NCI-H146 treated with DMSO at 0.1 percent for 48 hours (cell line): ENCODE results near the gene SEMG2.

Source experiments
- DNase-seq: peaks from one replicate; lab custom pipeline; 2025; ENCODE audit not compliant: unreplicated experiment; lab: John Stamatoyannopoulos, UW

The SEMG2 gene

DNA sequence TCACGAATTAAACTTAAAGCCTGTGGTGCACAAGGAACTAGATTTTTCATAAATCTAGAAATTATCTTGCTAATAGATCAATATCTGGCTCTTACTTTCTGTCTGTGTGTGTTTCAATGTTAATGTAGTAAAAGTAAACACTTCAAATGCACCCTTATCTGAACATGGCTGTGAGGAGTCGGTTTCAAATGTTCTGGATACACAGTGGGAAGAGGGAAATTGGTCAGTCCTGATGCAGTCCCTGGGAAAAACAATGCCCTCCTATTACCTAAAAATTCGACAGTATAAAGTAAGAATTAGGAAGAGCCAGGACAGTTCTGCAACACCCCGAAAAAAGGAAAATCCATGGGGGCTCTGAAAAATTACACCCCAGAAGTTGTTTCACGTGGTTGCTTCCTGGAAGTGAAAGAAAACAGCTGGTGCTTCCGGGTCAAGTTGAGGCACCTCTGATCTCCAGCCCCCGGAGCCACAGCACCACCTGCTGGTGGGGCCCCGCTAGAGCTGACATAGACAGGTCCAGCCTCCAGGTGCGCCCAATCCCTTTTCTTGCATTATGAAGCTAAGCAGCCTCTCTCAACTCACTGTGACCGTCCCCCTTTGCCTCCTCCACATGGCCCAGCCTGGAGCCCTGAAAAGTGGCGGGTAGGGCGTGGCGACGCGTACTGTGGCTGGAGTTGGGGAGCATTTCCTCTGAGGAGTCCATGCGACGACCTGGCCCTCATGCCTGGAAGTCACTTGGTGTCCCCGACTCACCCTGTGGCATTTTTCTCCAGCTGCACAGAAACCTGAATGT lies 8.3 kb downstream of the SEMG2 start:
- no peak for DNase-seq

DNA sequence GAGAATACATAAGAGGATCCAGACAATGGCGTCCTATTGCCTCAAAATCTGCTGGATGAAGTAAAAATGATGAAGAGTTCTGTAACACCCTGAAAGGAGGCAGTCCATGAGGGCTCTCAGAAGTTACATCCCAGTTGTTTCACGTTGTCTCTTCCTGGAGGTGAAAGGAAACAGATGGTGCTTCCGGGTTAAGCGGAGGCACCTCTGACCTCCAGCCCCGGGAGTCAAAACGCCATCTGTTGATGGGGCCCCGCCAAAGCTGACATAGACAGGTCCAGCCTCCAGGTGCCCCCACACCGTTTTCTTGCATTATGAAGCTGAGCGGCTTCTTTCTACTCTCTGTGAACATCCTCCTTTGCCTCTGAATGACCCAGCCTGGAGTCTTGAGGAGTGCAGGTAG lies 9.5 kb downstream of the SEMG2 start:
- DNase-seq = no peak

DNA sequence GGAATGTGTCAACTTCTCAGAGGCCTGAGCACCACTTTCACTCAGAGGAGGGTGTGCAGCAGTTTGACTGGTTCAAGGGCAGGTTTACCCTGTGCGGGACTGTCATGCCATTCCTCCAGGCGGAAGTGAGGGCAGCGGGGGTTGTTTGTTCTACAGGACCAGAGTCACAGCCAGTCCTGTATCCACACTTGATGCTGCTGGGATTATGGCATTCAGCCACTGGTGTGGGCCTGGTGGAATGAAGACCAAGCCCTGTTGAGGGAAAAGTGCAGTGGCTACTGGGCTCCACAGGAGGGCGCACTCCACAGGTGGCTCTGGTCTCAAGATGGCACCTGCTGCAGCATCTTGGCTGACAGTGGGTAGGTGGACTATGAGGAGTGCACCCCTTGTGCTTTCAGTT lies 14.8 kb downstream of the SEMG2 start:
- DNase-seq = no peak

DNA sequence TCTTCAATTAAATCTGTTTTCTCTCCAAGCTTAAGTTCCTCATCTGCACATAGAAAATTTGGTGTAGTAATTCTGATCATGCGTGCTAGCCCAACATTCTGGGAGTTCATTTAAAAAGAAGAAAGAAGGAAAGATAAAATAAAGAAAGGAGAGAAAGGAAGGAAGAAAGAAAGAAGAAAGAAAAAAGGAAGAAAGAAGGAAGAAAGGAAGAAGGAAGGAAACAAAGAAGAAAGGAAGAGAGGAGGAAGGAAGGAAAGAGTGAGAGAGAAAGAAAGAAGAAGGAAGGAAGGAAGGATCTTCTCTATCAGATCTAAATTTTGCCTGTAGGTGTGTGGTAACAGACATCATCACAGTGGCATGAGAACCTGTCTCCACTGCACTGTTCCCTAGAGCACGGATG lies 17.0 kb downstream of the SEMG2 start:
- no peak for DNase-seq

DNA sequence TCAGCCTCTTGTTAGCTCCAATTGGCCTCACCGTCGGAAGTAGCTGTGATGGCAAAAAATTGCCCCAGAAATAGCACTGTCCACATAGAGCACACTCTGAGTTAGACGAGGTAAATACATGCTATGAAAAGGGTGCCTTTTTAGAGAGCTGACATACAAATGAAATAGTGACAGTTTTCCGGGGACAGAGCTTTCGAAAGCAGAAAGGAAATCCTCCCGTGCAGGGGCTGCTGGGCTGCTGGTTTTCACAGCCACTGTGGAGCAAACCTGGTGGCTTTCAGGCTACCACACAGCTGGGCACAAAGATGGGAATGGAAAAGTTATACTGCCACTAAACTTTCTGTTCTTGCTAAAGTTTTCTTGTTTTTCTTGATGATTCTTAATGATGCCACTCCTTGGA lies 24.9 kb downstream of the SEMG2 start:
- DNase-seq = no peak

DNA sequence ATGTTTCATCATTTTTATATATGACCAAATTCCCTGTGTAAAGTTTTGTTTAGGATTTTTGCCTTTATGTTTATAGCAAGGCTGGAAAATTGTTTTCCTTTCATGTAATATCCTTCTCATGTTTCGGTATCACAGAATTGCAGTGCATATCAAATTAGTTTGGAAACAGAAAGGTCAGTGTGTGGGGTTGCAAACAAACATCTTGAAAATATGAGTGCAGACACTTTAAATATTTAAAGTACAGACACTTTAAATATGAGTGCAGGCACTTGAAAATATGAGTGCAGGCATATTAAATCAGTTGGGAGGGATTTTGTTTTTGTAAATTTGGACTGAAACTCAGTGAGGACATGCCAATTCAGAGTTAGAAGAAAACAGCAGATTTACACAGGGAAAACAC lies 26.7 kb downstream of the SEMG2 start:
- DNase-seq = no peak

DNA sequence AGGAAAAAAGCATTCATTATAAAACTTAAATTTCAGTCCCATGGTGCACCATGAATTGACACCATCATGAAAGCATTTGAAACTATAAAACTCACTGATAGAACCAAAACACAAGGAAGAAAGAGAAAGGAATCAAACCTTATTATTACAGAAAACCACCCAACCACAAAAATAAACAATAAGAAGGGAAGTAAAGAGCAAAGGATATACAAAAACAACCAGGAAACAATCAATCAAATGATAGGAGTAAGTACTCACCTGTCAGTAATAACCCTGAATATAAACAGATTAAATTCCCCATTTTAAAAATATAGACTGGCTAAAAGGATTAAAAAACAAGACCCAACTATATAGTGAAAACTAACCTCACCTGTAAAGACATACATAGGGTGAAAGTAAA lies 27.4 kb downstream of the SEMG2 start:
- DNase-seq = no peak

DNA sequence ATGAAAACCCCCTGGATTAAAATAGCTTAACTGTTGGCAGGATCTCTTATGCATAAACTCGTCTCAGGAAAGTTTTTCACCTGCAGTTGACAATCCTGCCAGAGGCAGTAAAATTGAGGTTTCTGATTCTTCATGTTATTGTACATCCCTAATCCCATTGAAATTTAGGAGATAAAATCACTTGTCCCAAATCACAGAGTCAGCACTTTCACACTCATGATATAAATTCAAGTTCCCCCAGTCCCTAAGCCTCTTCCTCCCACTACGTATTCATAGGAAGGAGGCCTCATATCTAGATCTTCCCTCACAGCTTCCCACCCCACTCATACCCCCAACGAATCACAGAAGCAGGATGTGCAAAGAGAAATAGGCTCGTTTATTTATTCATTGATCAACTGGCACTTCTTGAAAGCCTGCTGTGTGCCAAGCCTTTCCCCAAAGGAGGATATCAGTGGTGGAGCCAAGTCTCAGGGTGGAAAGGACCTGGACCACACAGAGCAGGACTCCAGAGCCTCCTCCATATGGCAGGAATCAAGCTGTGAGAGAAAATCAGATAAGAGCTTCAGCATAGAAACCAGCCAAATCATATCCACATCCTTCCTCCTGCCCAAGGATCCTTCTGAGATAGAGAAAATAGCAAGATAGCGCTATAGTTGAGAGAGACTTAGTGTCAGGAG lies 30.8 kb downstream of the SEMG2 start:
- DNase-seq = no peak

DNA sequence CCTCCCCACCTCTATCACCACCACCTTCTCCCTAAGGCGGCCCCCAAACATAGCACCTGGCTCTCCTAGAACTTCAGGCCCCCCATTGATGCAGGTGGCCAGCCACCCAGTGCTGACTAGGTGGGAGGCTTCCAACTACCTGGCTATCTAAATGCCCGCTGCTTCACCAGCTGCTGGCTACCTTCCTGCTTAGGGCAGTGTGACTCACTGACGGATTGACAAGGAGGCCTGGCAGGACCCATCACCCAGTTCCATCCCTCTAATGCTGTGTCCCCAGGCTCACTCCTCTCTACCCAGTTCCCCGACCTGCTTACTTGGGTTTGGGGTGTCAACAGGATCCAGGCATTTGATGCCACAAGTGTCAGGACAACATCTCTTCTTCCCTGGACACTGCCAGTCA lies 32.1 kb downstream of the SEMG2 start:
- DNase-seq = no peak

DNA sequence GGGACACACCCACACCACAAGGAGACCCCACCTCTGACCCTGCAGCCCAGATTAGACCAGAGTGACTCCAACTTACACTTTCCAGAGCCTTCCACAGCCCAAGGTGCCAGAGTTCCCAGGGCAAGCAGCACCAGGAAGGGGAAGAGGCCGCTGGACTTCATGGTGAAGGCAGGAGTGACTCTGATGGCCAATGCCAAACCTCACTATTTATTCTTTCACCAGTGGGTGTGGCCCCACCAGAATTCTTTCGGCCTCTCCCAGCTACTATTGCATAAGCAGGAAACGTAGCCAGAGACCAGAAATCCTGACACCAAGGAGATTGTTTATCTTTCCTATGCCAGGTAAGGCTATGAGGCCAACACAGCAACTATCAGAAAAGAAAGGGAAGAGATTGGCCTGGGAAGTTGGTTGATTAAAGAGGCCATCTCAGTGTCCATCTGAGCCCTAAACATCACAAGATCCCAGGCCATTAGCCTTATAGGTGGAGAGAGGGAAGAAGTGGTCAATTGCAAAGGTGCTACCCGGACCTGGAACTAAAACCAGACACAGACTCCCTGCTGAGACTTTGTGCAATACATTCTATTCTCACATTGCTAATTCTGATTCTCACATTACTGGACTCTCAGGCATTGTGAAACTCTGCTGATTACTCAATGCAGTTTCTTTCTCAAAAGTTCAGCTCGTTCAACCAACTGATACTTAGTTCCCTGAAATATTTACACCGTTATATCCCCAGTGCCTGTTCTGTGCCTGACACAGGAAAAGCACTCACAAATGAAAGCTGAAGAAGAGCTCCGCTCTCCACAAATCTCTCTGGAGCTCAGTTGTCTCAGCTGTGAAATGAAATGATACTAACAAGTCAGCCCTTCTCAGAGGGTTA lies 33.5 kb downstream of the SEMG2 start, which contains the start of gene SLPI:
TSS of gene SLPI (minus strand) at position 182 of the 880 bp plus-strand sequence. CDS start at position 161, 21 bp downstream.
- DNase-seq = no peak

DNA sequence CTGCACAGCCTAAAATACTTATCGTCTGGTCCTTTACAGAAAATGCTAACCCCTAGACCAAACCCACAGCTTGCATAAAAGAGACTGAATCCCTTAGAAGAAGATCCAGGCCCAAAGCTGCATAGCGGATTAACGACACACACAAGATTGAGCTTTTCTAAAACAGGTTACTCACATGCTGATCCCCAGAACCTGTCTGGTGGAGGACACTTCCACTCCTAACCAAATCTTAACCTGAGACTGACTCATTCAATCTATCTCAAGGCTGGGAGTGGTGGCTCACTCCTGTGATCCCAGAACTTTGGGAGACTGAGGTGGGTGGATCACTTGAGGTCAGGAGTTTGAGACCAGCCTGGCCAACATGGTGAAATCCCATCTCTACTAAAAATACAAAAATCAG lies 36.0 kb downstream of the SEMG2 start:
- DNase-seq = no peak

DNA sequence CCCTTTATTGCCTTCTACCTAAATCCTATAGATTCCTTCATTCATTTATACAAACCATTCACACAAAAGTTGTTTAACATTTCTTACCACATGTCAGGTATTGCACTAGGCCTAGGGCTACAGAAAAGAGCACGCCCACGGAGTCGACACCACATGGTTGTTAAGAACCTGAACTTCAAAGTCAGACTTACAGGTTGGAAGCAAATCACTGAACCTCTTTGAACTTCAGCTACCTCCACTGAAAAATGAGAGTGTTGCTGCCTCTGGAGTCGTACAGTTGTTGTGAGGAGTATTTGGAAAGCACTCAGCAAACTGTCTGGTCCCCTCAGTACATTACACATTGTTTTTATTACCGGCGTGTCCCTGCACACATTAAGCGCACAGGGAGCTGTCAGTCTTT lies 36.5 kb downstream of the SEMG2 start:
- no peak for DNase-seq

DNA sequence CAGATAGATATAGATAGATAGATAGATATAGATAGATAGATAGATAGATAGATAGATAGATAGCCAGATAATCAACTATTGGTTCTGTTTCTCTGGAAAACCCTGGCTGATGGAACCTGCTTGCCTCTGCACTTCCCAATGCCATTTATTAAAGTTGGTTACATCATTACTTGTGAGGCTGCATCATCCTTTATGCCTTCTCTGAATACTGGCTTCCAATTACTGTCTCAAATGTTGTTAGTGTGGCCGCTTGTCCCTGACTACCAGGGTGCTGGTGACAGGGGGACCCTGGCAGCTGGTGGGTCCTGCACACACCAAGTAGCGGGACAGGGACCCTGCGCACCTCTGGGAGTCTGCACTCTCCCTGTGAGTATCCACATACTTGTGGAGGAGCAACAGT lies 37.1 kb downstream of the SEMG2 start:
- no peak for DNase-seq

DNA sequence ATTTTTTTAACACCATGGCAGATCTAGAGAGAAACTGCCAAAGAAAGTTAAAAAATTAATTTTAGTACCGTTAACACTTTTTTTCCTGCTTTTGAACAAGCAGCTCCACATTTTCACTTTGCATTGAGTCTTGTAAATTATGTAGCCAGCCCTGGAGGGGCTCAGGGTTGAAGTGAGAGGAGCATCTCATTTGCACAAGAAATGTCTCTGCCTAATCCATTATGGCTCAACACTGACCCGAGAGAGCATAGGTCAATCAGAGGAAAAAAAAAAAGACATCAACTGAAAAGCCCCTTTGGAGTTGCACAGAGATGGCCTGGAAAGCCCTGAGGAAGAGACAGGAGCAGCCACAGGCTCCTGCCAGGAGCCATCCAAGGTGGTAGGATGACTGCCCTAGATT lies 37.5 kb downstream of the SEMG2 start:
- no peak for DNase-seq

DNA sequence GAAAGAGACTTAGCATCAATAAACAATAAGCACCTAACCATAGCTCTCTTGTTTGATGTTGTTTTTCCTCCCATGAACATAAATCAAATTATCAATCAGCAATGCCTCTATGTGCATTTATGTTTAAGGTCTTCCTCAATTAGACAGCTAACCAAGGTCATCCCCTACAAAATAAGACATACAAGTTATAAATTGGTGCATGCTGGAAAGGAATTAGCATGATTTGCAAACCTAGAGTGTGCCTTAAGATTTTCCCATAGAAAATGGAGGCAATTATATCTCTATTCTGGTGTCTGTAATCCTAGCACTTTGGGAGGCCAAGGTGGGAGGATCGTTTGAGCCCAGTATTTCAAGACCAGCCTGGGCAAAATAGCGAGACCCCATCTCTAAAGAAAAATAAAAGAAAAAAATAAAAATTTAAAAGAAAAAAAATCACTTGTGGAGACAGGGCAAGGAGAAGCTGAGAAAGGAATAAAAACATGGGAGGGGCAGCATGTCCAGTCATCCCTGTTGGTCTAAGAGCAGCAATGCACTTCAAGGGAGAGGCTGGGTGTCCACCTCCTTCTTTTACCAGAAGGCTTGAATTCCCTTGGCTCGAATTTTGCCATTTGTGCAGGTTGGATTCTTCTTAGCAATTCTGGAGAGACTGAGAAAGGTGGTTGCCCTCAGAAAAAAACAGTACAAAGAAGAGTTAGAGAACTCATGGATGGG lies 42.5 kb downstream of the SEMG2 start:
- DNase-seq = no peak

DNA sequence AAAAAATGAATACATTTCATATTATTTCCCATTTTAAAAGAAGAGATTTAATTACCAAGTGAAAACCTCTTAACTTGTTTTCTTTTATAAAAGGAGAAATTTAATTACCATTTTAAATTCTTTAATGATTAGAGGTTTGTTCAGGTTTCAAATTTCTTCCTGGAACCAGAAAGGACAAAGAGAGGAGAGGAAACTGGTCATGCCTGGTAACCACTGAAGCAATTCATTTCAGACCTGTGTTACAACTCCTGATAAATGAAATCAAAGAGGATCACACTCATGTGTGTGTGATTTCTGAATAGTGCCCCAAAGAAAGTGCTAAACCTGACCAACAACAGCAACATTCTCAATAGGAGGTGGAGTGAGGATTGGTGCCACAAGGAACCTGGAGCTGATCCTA lies 45.8 kb downstream of the SEMG2 start:
- DNase-seq = no peak

DNA sequence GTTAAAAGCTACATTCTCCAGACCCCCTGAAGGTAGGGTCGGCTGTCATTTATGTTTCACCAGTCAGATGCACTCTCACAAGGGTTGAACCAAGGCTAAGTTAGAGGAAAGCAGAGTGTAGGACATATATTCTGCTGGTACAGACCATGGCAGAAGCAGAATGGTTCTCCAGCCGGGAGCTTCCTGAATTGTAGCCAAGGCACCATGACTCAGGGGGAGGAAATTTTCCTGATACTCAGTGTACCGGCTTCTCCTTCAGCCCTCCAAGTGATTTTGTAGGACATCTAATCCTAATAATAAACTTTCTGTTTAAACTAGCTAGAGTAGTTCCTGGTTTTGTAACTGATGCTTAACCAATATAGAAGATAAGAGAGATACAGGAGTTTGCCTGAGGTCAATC lies 47.4 kb downstream of the SEMG2 start:
- DNase-seq = no peak

DNA sequence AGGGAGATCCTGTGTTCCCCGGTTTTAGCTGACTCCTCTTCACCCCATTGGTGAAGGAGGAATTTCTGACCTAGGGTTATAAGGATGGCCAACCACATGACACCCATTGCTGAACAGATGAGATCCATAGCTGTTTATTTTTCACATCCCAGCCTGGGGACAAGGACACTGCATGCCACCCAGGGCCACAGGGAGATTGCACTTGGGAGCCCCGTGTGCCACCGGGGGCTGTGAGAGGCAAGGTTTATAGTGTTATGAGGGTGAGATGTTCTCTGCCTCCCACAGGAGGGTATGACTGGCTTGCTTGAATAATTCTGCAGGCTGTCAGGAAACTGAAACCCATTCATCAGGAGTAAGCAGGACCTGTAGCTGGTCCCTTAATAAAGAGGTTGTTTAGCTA lies 47.9 kb downstream of the SEMG2 start:
- DNase-seq = no peak

DNA sequence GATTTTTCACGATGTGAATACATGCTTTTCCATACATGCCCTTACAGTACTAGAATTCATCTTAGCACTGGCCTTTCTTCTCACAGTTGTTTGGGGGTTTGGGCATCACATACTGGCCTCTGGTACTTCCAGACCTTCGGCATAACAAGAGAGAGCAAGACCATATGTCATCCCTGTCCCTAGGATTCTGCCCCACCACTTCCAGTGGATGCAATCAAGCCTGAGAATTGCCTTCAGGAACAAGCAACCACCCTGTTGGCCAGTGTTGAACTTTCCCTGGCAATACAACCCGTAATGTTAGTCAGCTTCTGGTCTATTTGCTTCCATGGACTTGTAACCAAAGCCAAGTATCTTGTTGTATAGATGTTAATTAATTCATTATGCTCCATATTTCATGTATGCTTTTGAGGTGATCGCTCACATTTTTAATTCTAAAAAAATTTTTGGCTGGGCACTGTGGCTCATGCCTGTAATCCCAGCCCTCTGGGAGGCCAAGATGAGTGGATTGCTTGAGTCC lies 48.6 kb downstream of the SEMG2 start:
- no peak for DNase-seq
